Retinal pigment epithelial cell (primary cell): Measurements from ENCODE around the gene DBN1.

ENCODE experiments used
- DNase-seq: peaks from one replicate; pipeline ENCODE4 v3.0.0-alpha.2; 2010; ENCODE audit warnings: low read depth
- H3K4me3 ChIP-seq: 2 replicates; pipeline ENCODE4 v1.5.1; 2011; ENCODE audit warnings: mild to moderate bottlenecking, low read length, control low read depth, moderate library complexity
- TF ChIP-seq, protein P1 (sequence below): conservative IDR thresholded peaks from 2 replicates; pipeline ENCODE4 v1.5.1; 2011; ENCODE audit warnings: low read depth, low read length, control low read depth, inconsistent platforms

DBN1 gene

DNA sequence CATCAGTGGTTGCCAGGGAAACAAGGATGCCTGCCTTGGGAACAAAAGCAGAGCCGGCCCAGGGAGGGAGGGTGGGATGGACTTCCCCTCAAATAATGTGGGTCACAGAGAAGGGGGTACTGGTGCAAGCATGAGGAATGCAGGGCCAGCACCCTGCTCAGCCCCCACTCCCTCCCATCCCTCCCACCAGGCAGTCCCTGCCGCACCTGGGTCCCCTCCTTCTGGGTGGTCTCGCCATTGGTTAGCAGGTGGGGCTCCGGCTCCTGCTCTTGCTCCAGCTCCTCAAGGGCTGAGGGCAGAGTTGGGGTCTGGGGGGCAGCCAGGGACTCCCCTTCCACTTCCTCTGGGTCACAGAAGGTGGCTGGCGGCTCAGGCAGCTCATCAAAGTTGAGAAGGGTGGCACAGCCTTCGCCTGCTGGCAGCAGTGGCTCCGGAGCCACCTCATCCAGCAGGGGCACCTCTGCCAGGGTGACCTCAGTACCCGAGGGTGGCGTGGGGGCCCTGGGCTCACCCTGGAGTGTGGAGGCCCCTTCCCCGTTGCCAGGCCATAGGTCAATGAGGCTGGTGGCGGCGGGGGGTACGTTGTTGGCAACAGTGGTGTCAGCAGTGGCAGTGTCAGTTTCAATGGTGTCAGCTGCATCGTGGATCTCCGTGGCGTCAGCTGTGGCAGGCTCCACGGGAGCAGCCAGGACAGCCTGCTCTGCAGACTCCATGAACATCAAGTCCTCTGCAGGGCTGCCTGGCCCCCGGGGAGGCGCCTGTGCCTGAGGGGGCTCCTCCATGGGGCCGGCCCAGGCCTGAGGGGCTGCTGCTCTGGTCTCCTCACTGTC lies 15.4 kb downstream of the DBN1 start:
- H3K4me3 ChIP-seq, result no peak overlapping the region
- no peak for DNase-seq
- TF ChIP-seq, protein P1, sequence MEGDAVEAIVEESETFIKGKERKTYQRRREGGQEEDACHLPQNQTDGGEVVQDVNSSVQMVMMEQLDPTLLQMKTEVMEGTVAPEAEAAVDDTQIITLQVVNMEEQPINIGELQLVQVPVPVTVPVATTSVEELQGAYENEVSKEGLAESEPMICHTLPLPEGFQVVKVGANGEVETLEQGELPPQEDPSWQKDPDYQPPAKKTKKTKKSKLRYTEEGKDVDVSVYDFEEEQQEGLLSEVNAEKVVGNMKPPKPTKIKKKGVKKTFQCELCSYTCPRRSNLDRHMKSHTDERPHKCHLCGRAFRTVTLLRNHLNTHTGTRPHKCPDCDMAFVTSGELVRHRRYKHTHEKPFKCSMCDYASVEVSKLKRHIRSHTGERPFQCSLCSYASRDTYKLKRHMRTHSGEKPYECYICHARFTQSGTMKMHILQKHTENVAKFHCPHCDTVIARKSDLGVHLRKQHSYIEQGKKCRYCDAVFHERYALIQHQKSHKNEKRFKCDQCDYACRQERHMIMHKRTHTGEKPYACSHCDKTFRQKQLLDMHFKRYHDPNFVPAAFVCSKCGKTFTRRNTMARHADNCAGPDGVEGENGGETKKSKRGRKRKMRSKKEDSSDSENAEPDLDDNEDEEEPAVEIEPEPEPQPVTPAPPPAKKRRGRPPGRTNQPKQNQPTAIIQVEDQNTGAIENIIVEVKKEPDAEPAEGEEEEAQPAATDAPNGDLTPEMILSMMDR, result no peak

DNA sequence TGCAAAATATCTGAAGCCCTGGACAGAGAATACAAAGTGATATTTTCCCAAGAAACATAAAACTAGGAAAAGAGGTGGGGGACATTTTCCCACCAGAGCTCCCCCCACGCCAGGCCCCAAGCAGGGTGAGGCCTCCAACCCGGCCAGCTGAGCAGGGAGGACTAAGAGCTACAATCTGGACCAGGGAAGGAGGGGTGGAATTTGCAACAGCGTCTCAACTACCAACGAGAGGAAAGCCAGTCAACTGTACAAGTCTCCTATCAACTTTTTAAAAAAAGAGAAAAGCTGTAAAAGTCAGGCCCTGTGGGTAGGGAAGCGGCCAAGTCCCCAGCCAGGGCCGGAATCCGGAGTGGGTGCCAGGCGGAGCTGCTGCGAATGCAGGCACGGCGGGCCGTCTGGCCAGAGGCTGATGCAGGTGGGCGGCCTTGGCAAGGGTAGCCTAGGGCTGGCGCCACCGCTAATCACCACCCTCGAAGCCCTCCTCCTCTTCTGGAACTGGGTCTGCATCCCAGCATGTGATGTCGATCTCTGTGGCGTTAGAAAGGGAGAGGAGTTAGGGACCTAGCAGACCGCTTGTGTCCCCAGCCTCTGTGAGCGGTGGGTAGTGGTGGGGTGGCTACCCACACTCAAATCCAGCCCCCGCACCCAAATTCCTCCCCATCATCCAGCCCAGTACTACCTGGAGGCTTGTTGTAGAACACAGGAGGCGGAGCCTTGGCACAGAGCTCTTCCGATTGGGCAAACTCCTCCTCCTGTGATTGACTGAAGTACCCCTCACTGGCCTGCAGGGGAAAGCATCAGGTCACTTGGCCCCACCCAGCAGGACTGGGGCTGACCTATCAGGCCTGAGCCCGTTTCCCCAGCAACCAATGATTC lies 16.2 kb downstream of the DBN1 start:
- no peak overlapping the region for H3K4me3 ChIP-seq
- DNase-seq, result peak; percentile 95

DNA sequence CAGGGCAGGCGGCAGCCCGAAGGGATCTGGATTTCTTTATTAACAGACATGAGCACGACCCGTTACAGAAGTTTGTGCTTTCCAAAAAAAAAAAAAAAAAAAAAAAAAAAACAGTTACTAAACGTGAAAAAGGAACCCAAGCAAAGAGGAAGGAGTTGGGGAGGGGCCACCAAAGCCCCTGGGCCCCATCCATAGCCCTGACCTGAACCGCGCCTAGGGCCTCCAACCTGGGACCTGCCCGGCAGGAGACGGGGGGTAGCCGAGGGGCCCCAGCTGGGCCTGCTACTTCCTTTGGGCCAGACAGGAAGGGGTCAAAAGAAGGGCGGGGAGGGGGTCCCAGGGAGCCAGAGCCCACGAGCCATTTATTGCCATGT lies 16.9 kb downstream of the DBN1 start:
- TF ChIP-seq, protein P1, result no peak
- no peak overlapping the region for H3K4me3 ChIP-seq
- no peak for DNase-seq

More for the DNA sequence above, 16.2 kb downstream of the DBN1 start:
- TF ChIP-seq, protein P1, result peak; percentile 67

DNA sequence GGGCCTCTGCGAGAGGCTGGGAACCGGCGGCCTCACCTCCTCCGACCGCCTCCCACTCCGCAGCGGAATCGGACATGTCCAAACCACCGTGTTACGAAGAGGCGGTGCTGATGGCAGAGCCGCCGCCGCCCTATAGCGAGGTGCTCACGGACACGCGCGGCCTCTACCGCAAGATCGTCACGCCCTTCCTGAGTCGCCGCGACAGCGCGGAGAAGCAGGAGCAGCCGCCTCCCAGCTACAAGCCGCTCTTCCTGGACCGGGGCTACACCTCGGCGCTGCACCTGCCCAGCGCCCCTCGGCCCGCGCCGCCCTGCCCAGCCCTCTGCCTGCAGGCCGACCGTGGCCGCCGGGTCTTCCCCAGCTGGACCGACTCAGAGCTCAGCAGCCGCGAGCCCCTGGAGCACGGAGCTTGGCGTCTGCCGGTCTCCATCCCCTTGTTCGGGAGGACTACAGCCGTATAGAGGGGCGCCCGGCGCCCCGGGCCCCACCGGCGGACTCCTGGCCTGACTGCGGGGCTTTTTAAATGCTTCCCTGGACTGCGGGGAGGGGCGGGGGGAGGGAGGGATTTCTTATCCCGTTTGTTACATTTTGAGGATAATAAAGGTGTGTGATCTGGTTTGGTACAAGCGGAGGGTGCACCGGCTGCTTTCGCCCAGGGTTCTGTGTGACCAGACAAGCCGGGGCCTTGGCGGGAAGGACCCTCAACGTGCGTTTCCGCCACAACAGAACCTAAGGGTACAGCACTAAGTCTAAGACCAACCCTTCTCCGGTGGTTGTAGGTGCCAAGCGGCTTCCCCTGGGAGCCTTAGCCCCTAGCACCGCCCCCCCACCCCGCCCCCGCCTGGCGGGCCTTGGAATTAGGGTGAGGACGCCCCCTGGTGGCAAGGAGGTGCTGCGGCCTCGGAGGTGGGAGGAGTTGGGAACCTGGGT lies 17.5 kb downstream of the DBN1 start:
- TF ChIP-seq, protein P1, result peak; percentile 92
- DNase-seq, result peak; percentile 74
- peak overlapping the region; percentile 43 for H3K4me3 ChIP-seq

DNA sequence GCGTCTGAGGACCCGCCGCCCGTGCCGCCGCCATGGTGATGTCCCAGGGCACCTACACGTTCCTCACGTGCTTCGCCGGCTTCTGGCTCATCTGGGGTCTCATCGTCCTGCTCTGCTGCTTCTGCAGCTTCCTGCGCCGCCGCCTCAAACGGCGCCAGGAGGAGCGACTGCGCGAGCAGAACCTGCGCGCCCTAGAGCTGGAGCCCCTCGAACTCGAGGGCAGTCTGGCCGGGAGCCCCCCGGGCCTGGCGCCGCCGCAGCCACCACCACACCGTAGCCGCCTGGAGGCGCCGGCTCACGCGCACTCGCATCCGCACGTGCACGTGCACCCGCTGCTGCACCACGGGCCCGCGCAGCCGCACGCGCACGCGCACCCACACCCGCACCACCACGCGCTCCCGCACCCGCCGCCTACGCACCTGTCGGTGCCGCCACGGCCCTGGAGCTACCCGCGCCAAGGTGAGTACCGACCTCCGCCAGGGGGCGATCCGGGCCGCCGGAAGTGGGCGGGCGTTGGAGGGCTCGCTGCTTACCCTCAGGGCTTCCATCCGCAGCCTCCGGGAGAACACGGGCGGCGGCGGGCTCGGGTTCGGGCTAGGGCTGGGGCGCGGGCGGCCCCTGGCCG lies 18.3 kb downstream of the DBN1 start:
- DNase-seq, result no peak
- TF ChIP-seq, protein P1, result peak; percentile 63
- H3K4me3 ChIP-seq, result peak overlapping the region; percentile 50

DNA sequence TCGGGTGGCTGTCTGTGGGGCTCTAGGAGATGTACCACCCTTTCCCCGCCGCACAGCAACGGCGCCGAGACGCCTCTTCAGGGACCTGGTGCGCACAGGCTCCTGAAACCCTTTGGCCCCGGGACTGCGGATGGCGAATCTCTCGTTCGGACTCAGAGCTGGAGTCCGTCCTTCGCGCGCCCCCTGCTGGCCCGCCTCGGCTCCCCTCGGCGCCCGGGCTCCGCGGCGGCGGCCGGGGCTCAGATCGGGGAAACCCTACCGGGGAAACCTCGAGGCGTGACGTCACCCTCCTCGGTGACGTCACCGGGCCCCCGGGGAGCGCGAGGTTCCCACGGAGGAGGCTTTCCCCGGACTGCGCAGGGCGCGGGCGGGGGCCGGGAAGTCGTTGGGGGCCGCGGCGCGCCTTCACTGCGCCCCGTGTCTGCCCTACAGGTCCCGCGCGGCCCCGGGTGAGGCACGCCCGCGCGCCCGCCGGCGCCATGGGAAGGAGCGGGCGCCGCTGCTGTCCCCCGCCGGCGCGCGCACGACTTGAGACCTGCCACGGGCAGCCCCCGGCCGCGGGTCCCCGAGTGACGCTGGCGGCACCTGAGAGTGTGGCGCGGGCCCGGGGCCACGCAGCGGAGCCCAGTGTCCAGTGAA lies 18.9 kb downstream of the DBN1 start:
- TF ChIP-seq, protein P1, result peak; percentile 69
- DNase-seq, result no peak
- H3K4me3 ChIP-seq, result peak overlapping the region; percentile 50
